ENCODE measurements around the gene USP13. TPM values are rescaled to one million over a fixed set of nuclear protein-coding genes. Genes with fewer than 3 reads are reported as not detected.

Gene USP13
- total RNA-seq, 2 experiments from 2014 or later, result 9.5 to 13.3 TPM

DNA sequence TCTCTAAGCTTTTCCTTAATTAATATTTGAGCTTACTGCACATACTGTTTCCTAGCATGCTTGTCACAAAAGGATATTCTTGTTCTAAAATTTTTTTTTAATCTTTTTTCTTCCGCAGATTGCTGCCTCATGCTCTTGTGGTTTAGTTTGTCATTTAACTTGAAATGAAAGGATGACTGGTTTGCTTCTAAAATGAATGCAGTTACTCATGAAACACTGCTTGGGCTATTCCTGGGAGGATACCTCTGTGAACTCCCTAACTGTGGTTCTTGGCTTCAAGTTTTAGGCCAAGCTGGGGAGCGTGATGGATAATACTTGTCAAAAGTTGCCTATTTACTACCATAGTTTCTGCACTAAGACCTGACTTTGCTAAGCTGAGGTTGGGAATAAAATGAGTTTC is 64.0 kb downstream of the USP13 start:
- CTCF ChIA-PET, result no interaction called here

DNA sequence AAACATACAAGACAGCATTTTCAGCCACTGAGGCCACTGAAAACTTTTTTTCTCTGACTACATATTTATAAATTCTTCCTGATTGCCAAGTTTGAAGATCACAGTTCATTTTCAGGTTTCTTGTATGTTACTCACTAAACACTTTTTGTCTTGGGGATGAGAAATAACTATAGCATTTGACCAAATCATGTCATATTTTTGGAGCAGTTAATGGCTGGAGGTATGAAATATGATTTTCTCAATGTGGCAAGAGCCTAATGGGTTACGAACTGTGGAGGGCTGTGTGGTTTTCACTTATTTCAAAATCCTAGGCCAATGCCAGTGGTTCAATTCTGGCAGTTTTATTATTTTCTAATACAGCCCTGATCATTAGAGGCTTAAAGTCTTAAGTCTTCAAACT is 64.4 kb downstream of the USP13 start:
- H3K36me3 Mint-ChIP-seq, result peaks cover 11% of the 10 kb centered on the region
- H3K4me3 Mint-ChIP-seq, result no peak overlapping the region
- ATAC-seq, result no peak
- H3K27me3 Mint-ChIP-seq, result no peaks in the 10 kb centered on the region
- peaks cover 5% of the 10 kb centered on the region for H3K4me1 Mint-ChIP-seq
- H3K9me3 Mint-ChIP-seq (ENCODE audit: low read depth), result no peaks in the 10 kb centered on the region
- DNase-seq, result no peak
- H3K27ac Mint-ChIP-seq, result no peak overlapping the region
- CTCF ChIA-PET, result no interaction called here

More for the DNA sequence above, 64.0 kb downstream of the USP13 start:
- no peak overlapping the region for H3K27ac Mint-ChIP-seq
- no peak for ATAC-seq
- H3K4me1 Mint-ChIP-seq, result peaks cover 5% of the 10 kb centered on the region
- H3K27me3 Mint-ChIP-seq, result no peaks in the 10 kb centered on the region
- H3K9me3 Mint-ChIP-seq (ENCODE audit: low read depth), result no peaks in the 10 kb centered on the region
- no peak overlapping the region for H3K4me3 Mint-ChIP-seq
- H3K36me3 Mint-ChIP-seq, result peaks cover 9% of the 10 kb centered on the region
- DNase-seq, result no peak

DNA sequence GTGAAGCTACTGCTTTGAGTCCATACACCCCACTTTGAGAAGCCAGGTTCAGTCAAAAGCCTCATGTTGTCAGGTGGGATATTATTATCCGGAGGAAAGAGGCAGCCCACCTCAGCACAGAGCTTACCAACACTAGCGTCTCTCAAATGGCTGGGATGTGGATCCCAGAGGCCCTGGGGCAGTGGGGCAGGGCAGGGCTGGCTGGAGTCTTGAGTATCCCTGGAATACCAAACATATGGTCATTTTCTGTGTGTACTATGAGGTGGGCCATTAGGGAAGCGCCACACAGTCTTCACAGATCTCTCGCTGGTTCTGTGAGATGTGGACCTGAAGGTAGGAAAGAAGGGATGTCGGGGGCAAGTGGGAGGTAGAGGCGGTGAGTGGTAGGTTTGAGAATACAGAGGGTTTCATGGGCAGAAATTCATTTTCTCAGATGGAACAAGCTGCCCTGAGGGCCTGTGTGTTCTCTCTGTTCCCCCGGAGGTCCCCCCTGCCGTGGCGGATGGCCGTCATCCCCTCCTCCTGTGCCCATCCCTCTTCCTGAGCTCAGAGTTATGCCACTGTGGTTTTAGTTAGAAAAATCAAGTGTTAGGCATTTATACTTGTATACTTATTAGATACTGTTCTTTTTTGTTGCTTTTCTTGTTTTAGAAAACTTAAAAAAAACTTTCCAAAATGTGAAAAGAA is 66.4 kb downstream of the USP13 start:
- Mint-ChIP-seq H3K9me3 (ENCODE audit: low read depth) (no peaks in the 10 kb centered on the region), H3K36me3 (peaks cover 15% of the 10 kb centered on the region), H3K4me3 (no peak overlapping the region), H3K27ac (no peak overlapping the region), H3K4me1 (peaks cover 5% of the 10 kb centered on the region), H3K27me3 (no peaks in the 10 kb centered on the region)
- DNase-seq (no peak), ATAC-seq (no peak)
- CTCF ChIA-PET, result no interaction called here

DNA sequence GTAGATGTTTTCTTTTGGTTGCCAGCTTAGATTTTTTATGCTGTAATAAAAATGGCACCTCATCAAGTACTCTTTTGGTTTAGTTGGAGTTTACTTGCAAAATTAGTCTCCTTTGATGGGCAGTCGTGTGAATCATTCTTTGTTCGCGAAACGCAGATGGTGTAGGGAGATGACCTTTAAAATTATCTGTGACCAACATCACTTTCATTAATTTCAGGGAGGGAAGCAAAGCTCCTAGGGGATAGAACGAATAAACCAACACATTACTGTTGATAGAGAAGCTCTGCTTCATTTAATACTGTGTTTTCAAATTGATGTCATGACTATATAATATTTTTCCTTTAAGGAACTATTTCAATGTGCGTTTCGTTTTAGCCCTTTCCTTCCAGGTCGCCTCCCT is 67.4 kb downstream of the USP13 start:
- Mint-ChIP-seq H3K27me3 (no peaks in the 10 kb centered on the region), H3K4me3 (no peak overlapping the region)

DNA sequence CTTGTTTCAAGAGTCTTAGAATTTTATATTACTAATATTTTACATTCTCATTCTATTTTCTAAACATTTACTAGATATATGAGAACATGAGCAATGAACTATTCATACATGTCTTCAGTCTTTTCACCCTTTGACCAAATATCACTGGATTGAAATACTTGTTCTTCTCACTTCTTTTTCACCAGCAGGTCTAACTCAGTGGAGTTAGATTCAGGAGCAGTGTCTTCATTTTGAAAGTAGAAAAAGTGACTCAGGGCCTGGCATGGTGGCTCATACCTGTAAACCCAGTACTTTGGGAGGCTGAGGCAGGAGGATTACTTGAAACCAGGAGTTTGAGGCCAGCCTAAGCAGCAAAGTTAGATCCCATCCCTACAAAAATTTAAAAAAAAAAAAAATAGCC is 70.8 kb downstream of the USP13 start:
- no peak overlapping the region for H3K27ac Mint-ChIP-seq
- no peaks in the 10 kb centered on the region for H3K9me3 Mint-ChIP-seq (ENCODE audit: low read depth)
- DNase-seq, result no peak
- ATAC-seq, result no peak
- H3K4me1 Mint-ChIP-seq, result no peaks in the 10 kb centered on the region
- CTCF ChIA-PET, result no interaction called here
- H3K4me3 Mint-ChIP-seq, result no peak overlapping the region
- H3K36me3 Mint-ChIP-seq, result peaks cover 11% of the 10 kb centered on the region
- no peaks in the 10 kb centered on the region for H3K27me3 Mint-ChIP-seq

More for the DNA sequence above, 67.4 kb downstream of the USP13 start:
- DNase-seq (no peak), ATAC-seq (no peak)
- Mint-ChIP-seq H3K27ac (no peak overlapping the region), H3K36me3 (peaks cover 16% of the 10 kb centered on the region), H3K9me3 (ENCODE audit: low read depth) (no peaks in the 10 kb centered on the region), H3K4me1 (peaks cover 5% of the 10 kb centered on the region)
- CTCF ChIA-PET, result no interaction called here

DNA sequence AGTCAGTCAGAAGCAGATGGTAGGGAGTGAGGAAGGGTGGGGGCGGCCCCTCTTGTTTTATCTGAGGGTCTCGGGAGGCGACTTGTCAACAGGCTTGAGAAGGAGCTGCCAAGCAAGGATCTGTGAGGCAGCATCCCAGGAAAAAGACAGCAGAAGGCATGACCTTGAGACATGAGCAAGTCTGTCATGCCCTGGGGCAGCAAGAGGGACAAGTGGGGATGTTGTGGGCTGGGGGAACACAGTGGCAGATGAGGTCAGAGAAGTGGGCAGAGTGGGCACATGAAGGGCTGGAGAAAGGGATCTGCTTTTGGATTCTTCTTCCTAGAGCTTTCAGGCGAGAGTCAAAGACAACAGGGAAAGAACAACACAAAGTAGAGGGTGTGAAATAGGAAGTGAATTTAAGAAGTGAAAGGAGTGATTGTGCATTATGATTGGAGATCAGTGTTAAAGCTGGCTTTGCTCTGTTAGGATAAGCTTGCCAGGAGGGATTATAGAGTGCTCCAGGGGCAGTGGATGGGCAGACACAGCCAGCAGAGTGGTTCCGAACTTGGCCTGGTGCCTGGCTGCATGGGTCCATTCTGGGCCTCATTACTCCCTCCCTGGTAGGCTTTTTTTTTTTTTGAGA is 73.3 kb downstream of the USP13 start:
- peaks cover 15% of the 10 kb centered on the region for H3K36me3 Mint-ChIP-seq
- no peaks in the 10 kb centered on the region for H3K4me1 Mint-ChIP-seq
- no peak overlapping the region for H3K27ac Mint-ChIP-seq
- H3K9me3 Mint-ChIP-seq (ENCODE audit: low read depth), result no peaks in the 10 kb centered on the region
- no peak overlapping the region for H3K4me3 Mint-ChIP-seq
- H3K27me3 Mint-ChIP-seq, result no peaks in the 10 kb centered on the region
- ATAC-seq (no peak), DNase-seq (no peak)
- CTCF ChIA-PET, result no interaction called here

DNA sequence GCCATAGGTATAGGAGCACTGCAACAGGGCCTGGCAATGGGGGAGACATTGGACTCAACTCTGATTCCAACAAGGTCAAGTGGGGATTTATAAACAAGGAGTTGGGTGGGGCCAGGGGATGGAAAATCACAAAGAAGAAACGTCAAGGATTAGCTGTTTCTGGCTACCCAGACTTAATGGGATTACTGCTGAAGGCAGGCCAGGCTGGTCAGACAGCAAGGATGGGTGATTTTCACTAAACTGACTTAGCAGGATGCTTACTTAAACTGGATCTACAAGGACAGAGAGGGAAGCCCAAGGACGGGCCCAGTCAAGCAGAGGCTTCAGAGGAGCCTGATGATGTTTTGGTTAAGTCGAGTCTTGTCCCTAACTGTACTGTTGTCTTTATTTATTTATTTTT is 76.2 kb downstream of the USP13 start:
- CTCF ChIA-PET, result no interaction called here
- Mint-ChIP-seq H3K9me3 (ENCODE audit: low read depth) (no peaks in the 10 kb centered on the region), H3K4me1 (no peaks in the 10 kb centered on the region), H3K4me3 (no peak overlapping the region), H3K27me3 (no peaks in the 10 kb centered on the region), H3K36me3 (peaks cover 7% of the 10 kb centered on the region), H3K27ac (no peak overlapping the region)
- DNase-seq (no peak), ATAC-seq (no peak)

DNA sequence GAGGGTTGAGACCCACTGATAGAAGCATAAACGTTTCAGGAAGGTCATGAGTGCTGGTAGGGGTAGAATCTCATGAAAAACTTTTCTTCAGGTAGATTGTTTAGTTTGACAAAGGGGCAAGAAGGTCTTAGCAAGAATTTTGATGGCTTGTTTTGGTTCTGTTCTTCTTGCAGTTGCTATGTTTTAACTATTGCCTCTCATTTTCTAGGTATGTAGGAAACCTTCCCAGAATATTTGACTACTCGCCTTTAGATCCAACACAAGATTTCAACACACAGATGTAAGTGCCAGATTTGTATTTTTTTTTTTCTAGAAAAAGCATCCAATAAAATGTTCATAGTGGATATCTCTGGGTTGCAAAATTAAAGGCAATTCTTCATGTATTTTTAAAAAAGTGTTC is 77.1 kb downstream of the USP13 start:
- H3K4me1 Mint-ChIP-seq, result no peaks in the 10 kb centered on the region
- H3K27ac Mint-ChIP-seq, result no peak overlapping the region
- no peaks in the 10 kb centered on the region for H3K27me3 Mint-ChIP-seq
- CTCF ChIA-PET, result no interaction called here
- DNase-seq, result no peak
- peaks cover 7% of the 10 kb centered on the region for H3K36me3 Mint-ChIP-seq
- no peak overlapping the region for H3K4me3 Mint-ChIP-seq
- ATAC-seq, result no peak
- H3K9me3 Mint-ChIP-seq (ENCODE audit: low read depth), result no peaks in the 10 kb centered on the region

DNA sequence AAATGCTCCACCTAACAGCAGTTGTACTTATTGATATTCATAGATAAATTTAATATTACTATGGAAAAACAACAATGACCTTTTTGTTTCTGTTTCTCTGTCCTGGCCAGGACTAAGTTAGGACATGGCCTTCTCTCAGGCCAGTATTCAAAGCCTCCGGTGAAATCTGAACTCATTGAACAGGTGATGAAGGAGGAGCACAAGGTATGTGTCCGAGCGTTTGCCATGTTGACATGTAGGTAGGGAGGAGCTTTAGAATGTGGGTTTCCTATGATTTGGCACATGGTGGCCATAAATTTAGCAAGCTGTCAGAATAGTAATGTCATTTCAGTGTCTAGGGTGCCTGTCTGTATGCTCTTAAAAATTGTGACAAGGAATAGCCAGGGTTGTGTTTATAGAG is 77.7 kb downstream of the USP13 start:
- H3K4me1 Mint-ChIP-seq, result no peaks in the 10 kb centered on the region
- DNase-seq (no peak), ATAC-seq (no peak)
- H3K36me3 Mint-ChIP-seq, result peaks cover 6% of the 10 kb centered on the region
- no peak overlapping the region for H3K4me3 Mint-ChIP-seq
- no peak overlapping the region for H3K27ac Mint-ChIP-seq
- H3K27me3 Mint-ChIP-seq, result no peaks in the 10 kb centered on the region
- H3K9me3 Mint-ChIP-seq (ENCODE audit: low read depth), result no peaks in the 10 kb centered on the region
- CTCF ChIA-PET, result no interaction called here

DNA sequence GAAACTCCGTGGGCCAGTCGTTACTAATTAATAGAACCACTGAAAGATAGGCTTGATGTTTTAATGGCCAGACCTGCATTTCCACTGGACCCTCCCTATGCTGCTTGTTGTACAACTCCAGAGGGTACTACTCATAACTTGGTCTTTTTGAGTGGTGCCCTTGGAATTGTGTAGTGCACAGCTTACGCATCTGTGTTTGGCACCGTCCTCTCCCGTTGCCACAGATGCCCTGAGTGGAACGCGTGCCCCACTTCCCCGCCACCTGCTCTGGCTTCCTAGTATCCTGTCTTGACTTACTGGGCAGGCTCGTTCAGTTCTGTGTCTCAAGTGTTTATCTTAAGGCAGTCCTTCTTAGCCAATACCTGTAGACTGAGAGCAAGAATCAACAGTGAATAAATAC is 78.7 kb downstream of the USP13 start:
- H3K9me3 Mint-ChIP-seq (ENCODE audit: low read depth), result no peaks in the 10 kb centered on the region
- no peak for DNase-seq
- H3K4me3 Mint-ChIP-seq, result no peak overlapping the region
- CTCF ChIA-PET, result no interaction called here
- peaks cover 6% of the 10 kb centered on the region for H3K36me3 Mint-ChIP-seq
- no peaks in the 10 kb centered on the region for H3K4me1 Mint-ChIP-seq
- ATAC-seq, result no peak
- no peaks in the 10 kb centered on the region for H3K27me3 Mint-ChIP-seq
- no peak overlapping the region for H3K27ac Mint-ChIP-seq

DNA sequence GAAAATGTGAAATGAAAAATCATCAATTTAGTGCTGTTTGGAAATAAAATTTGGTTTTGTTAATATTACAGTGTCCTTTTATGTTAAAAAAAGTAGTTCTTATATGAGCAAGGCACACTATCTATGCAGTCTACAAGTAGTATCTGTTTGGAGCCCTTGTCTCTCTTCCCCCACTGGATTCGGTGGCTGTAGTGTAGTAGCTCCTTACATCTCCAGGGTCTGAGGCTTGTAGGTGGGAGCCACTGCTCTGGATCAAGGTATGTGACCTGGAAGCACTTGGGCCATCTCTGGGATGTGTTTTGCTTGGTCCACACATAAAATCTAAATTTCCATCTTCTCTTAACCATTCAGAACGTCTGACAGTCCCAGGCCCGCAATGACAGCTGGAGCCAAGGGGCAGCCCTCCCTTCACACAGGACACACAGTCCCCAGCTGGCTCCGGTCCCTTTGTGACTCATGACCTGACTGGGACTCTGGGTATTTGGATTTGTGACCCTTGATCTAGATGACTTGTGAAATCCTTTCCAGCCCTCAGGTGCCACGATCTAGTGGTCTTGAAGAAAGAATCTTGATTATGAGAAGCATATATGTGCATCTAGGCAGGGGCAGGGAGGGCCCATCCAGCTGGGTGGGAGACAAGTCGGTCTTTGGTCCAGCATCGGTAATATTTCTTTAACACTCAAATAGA is 80.0 kb downstream of the USP13 start:
- Mint-ChIP-seq H3K27me3 (no peaks in the 10 kb centered on the region), H3K27ac (no peak overlapping the region), H3K4me3 (no peak overlapping the region), H3K9me3 (ENCODE audit: low read depth) (no peaks in the 10 kb centered on the region), H3K4me1 (no peaks in the 10 kb centered on the region), H3K36me3 (peaks cover 8% of the 10 kb centered on the region)
- CTCF ChIA-PET, result no interaction called here
- ATAC-seq (no peak), DNase-seq (no peak)

DNA sequence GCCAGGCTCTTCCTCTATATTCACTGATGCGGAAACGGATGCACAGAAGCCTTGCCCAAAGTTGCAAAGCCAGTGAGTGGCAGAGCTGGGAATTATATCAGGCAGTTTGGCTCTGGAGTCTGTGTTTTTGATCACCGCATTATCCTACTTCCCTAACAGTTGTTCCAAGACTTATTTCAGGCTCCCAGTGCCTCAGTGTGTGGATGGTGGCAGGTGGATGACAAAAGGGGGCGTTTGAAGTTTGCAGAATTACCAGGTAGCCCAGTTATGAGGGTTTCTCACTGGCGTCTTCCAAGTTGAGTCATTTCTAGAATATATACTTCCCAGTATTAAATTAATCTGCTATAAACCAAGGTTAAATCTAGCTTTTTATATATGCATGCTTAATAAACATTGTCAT is 81.0 kb downstream of the USP13 start:
- no peaks in the 10 kb centered on the region for H3K9me3 Mint-ChIP-seq (ENCODE audit: low read depth)
- H3K36me3 Mint-ChIP-seq, result peaks cover 8% of the 10 kb centered on the region
- no peak overlapping the region for H3K4me3 Mint-ChIP-seq
- ATAC-seq, result no peak
- DNase-seq, result no peak
- H3K4me1 Mint-ChIP-seq, result no peaks in the 10 kb centered on the region
- no peaks in the 10 kb centered on the region for H3K27me3 Mint-ChIP-seq
- CTCF ChIA-PET, result no interaction called here
- no peak overlapping the region for H3K27ac Mint-ChIP-seq

DNA sequence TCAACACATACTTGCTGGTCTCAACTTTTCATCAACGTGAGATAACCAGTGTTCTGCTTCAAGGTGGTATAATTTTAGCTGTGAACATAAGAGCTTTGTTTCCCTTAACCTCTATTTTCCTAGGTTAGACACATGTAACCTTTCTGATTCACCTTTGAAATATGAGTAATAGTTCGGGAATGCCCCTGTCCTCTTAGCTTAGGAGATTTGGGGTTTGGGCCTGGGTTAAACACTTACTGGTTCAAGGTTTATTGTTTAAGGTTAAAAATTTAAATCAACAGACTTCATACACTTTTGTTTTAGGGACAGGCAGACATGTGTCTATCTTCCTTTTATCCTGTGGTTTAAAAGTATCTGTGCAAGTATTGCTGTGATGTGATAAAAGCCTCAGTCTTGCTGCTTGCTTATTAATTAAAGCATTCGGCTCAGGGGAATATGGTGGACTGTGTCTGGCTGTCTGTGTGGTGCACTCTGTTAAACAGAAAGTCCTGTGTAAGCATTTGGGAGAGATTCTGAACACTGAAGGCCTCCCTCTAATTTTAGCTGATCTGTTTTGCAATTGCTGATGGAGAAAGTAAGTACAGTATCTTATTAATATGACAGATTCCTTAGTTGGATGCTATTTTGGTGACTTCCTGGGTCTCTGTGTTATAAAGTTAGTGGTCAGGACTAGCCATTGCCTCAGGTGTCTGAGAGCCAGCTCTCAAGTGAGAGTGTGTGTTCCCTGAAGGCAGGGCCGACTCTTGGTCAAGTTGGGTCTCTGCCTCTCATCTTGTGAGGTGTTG is 81.8 kb downstream of the USP13 start:
- H3K9me3 Mint-ChIP-seq (ENCODE audit: low read depth), result no peaks in the 10 kb centered on the region
- no peak for DNase-seq
- H3K27me3 Mint-ChIP-seq, result no peaks in the 10 kb centered on the region
- H3K27ac Mint-ChIP-seq, result no peak overlapping the region
- H3K36me3 Mint-ChIP-seq, result peaks cover 8% of the 10 kb centered on the region
- H3K4me1 Mint-ChIP-seq, result no peaks in the 10 kb centered on the region
- ATAC-seq, result no peak
- CTCF ChIA-PET, result no interaction called here
- H3K4me3 Mint-ChIP-seq, result no peak overlapping the region

DNA sequence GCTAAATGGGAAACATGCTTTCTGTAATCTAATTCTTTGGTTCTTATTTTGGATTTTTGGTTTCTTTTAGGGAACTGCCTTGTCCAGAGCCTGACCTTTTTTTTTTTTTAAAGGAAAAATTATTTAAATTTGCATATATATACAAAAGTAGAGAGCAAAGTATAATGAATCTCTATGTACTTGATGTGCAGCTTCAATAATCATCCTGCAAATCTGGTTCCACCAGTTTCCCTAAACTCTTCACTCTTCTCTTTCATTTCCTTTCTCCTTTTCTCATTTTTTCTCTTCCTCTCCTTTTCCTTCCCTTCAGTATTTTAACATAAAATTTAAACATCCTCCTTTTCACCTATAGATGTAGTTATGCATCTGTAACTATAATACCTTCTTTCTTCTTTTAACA is 82.5 kb downstream of the USP13 start:
- Mint-ChIP-seq H3K27ac (no peak overlapping the region), H3K27me3 (no peaks in the 10 kb centered on the region), H3K4me3 (no peak overlapping the region), H3K36me3 (peaks cover 8% of the 10 kb centered on the region), H3K9me3 (ENCODE audit: low read depth) (no peaks in the 10 kb centered on the region), H3K4me1 (no peaks in the 10 kb centered on the region)
- CTCF ChIA-PET, result no interaction called here
- ATAC-seq (no peak), DNase-seq (no peak)
